NCI-H2227 treated with DMSO at 0.1 percent for 48 hours (cell line): ENCODE results near the gene GPN3.
"Not testable (repeated sequence)": the region's sequence is repeated elsewhere in the genome, so short reads cannot be mapped to it uniquely, and the experiment has no call there.

Experiments used
- DNase-seq: peaks from one replicate; lab custom pipeline; 2025; lab: John Stamatoyannopoulos, UW

The GPN3 gene

DNA sequence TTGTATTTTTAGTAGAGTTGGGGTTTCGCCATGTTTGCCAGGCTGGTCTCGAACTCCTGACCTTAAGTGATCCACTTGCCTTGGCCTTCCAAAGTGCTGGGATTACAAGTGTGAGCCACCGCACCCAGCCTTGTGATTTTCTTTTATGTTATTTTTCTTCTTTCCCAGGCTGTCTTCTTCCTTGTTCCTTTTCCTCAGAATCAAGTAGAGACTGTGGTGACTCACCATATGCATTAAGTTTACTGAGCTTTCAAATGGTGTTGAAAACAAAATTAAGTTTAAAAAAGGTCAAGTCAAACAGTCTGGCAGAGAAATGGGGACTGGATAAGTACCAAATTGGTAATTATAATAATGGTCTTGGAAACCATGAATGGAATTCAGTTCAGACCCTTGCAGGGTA lies 23.6 kb downstream of the GPN3 start:
- no peak for DNase-seq

DNA sequence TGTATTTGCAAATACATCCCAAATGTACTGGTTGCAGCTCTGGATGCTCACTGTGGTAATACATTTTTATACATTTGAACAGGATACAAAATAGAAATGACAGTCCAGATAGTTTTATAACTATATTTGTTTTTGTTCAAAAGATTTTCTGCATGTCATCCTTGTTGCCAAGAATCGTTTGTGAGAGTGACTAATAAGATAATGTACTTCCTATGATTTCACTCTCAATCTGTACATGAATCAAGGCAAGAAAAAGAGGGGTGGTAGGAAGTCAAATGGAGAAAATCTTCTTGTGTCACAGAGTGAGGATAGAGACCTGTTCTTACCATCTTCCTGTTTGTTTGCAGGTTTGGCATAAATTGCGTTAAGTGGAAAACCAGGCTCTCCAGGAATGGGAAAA lies 31.8 kb downstream of the GPN3 start:
- no peak for DNase-seq

DNA sequence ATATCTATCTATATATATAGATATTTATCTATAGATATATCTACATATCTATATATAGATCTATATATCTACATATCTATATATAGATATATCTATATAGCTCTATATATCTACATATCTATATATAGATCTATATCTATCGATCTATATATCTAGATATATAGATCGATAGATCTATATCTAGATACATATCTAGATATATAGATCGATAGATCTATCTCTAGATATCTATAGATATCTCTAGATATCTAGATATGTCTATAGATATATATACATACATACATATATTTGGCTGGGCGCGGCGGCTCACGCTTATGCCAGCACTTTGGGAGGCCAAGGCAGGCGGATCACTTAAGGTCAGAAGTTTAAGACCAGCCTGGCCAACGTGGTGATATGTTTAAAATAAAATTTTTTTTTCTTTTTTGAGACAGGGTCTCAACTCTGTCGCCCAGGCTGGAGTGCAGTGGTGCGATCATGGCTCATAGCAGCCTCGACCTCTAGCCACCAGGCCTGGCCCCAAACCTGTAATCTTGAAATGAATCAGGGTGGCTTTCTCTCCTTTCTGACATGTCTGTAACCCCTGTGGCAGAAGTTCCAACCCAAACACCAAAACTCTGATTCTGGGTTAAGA lies 36.0 kb downstream of the GPN3 start:
- DNase-seq = no peak

DNA sequence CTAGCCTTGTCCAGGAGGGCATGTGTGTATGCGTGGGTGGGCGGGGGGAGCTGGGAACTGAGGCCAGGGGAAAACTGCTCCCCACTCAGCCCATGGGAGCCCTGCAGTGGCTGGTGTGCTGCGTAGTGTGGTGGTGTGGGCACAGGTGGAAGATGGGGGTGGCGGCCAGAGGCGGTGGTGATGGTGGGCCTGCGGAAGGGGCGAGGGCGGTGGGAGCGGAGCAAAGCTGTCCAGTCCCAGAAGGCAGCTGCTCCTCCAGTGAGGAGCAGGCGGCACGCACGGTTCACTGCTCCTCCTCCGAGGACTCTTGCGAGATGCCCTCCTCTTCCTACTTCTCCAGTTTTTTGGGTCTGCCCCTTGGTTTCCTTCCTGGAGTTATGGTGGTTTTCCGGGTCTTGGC lies 38.4 kb downstream of the GPN3 start:
- DNase-seq = not testable (repeated sequence)

DNA sequence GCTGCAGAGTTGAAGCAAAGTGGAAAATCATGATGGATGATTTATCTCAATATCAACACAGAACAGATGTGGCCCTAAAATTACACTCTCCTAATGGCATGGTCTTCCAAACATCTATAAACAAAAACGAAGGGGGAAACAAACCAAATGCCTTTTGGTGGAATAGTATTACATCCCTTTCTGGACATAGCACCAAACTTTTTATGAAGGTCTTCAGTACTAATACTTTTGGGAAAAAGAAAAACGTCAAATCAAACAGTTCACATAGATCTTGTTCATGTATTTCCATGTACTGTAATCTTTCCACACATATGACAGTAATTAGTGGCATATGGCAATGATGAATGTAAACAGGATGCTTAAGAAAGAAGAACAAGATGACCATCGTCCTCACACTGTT lies 41.7 kb downstream of the GPN3 start:
- no peak for DNase-seq

DNA sequence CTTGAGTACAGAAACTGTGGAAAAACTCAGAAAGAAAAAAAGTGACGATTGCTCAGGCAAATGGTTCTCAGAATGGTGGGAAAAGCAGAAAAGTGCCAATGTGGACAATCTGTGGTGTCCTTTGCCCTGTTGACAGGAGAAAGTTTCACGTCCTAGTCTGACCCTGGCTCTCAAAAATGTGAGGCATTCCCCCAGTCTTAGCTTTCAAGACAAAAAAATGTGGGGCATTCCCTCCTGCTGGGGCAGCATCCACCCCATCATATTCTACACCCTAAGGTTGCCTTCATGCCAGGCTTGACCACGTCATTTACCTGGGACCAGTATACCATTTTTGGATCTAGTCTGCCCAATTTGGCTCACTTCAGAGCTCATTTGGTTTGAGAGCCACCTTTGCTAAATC lies 43.8 kb downstream of the GPN3 start:
- no peak for DNase-seq

DNA sequence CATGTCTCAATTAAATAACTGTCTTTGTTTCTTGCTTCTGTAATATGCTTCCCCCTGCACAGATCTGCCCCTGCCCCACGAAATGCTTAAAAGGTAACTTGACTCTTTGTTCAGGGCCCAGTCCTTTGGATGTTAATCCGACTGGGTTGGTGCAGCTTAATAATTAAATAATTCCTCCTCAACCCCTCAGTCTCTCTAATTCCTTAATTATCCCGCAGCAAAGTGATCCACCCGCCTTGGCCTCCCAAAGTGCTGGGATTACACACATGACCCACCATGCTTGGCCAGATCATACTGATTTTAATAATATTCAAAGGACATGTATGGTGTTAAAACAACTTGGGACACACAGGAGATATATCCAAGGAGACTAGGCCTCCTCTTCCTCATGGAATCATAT lies 46.4 kb downstream of the GPN3 start:
- DNase-seq = no peak

DNA sequence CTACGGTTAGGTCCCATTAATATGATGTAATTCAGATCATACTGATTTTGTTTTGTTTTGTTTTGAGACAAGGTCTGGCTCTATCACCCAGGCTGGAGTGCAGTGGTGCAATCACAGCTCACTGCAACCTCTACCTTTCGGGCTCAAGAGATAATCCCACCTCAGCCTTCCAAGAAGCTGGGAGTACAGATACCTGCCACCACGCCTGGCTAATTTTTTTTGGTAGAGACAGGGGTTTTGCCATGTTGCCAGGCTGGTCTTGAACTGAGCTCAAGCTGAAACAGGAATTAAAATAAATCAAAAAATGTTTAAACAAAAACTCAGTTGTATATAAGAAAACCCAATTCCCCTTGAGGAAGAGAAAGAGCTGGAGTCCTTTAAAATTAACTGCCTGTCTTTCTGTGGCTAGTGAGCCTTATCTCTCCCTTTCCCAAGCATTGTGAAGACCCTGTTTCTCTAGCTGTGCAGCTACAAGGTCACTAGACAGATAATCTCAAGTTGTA lies 46.8 kb downstream of the GPN3 start:
- no peak for DNase-seq

DNA sequence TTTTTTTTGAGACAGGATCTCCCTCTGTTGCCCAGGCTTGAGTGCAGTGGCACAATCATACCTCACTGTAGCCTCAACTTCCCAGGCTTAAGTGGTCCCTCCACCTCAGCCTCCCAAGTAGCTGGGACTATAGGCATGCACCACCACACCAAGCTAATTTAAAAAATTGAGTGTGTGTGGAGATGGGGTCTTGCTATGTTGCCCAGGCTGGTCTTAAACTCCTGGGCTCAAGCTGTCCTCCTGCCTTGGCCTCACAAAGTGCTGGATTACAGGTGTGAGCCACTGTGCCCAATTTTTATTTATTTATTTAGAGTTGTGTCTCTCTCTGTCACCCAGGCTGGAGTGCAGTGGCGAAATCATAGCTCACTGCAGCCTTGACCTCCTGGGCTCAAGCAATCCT lies 47.4 kb downstream of the GPN3 start:
- DNase-seq = not testable (repeated sequence)

DNA sequence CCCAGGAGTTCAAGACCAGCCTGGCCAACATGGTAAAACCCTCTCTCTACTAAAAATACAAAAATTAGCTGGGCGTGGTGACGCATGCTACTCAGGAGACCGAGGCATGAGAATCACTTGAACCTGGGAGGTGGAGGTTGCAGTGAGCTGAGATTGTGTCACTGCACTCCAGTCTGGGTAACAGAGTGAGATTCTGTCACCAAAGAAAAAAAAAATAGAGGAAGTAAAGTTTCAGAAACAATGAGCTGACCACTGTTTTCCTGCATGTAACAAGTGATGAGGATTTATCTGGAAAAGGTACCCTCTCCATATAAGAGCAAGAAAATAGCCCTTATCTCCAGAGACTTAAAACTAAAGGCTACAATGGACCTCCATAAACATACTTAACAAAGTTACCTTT lies 50.9 kb downstream of the GPN3 start:
- not testable (repeated sequence) for DNase-seq

DNA sequence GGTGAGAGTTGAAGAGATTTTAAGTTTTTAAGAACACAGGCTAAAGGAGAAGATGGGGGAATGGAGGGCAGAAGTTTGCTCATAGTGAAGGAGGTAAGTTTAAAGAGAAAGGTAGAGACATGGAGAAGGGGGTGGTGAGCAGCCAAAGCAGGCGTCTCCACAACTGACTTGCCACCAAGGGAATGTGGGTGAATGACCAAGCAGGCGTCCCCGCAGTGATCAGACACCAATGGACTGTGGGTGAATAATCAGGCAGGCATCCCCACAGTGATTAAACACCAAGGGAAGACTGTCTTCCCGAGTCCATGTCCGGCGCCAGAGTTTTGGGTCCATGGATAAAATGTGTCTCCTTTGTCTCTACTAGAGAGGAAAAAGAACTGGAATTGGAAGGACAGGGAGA lies 58.0 kb downstream of the GPN3 start:
- DNase-seq = not testable (repeated sequence)

DNA sequence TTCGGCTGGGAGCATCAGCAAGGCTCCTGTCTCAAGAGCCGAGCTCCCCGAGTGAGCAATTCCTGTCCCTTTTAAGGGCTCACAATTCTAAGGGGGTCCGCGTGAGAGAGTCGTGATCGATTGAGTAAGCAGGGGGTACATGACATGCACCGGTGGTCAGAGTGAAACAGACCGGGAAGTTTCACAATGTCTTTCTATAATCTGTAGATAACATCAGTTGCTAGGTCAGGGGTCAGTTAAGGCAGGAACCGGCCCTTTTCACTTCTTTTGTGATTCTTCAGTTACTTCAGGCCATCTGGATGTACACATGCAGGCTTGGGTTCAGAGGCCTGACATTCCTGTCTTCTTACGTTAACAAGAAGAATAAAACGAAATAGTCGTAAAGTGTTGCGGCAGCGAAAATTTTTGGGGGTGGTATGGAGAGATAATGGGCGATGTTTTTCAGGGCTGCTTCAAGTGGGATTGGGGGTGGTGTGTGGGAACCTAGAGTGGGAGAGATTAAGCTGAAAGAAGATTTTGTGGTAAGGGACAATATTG lies 62.9 kb downstream of the GPN3 start:
- not testable (repeated sequence) for DNase-seq

DNA sequence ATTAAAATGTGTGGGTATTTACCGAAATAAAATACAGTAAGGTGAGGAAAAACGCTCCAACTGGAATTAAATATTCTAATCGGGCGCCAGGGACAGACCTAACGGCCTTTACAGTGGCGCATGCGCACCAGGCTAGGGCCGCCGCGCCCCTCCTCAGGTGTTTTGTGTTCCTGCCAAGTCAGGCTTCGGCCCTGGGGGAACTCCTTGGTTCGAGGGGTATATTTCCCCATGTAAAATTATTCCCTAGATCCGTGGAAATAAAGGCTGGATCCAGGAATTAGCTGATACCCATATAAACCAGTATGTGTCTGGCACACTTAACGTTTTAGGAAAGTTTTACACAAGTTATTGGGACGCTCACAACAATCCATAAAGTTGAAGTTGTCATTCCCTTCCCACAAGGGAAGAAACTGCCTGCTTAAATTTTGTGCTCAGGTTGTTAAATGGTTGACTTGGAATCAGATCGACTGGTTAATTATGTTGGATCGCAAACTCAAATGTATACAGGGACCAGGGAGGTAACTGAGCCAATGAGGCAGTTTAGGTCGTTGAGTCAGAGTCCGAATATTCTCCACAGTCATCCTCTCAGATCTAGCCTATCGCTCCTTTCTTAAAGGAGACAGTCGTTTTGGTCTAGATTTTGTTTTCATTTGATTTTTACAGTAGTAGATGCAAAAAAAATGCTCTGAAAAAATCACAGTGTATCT lies 63.9 kb downstream of the GPN3 start:
- DNase-seq = peak; percentile 90

DNA sequence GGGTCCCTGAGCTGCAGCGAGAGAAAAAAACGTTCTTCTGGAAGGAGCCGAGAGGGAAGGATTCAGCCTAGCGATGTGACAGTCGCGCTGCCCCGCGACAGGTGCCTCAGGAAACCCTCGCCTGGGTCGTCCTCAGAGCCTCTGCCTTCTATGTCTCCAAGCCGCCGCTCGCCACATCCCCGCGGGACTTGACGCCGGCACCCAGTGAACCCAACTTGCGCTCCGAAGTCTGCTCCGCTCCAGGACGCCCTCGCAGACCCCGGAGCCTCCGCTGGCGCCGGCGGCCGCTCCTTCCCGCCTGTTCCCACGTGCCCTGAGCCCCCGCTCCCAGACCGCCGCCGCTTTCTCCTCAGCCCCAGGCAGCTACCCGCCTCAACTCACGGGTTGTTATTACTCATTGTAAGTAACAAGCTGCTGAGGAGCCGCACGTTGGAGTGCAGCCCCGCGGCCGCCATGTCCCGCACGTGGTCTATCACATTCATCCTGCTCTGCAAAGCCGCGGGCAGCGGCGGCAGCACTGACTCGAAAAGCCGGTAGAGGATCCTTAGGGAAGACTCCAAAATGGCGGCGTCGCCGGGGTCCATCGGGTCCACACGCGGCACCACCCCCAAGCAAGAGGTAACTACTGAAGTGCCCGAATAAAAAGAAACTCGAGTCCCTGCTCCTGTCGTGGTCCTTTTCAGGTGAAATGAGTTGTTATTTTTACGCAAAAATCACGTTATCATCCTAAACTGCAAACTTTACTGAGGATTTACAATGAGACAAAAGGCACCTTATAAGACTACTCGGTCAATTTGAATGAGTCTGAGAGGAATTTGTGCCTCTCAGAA lies 64.7 kb downstream of the GPN3 start, which contains the start of gene ANAPC7:
TSS of gene ANAPC7 (minus strand) at position 563 of the 830 bp plus-strand sequence. CDS start at position 482, 81 bp downstream.
- DNase-seq = peak; percentile 92
